ENCODE results near the gene KRTAP12-2.
"Not testable (repeated sequence)": the region's sequence is repeated elsewhere in the genome, so short reads cannot be mapped to it uniquely, and the experiment has no call there.

- not testable (repeated sequence) for TF ChIP-seq POLR2A (IDR thresholded peaks at IDR 0.05; ENCODE audit: low read length); GATA1 (IDR thresholded peaks at IDR 0.05; ENCODE audit: low read depth, low read length)
Observed at GRCh38 chr21:44689740-44690139, 23.0 kb upstream of the KRTAP12-2 start.

Data from erythroblast (primary cell).